ENCODE measurements around the gene SMG5.
"Not testable (repeated sequence)": the region's sequence is repeated elsewhere in the genome, so short reads cannot be mapped to it uniquely, and the experiment has no call there.

The SMG5 gene

GRCh38 chr1:156242738-156243137 is 39.9 kb downstream of the SMG5 start:
- DNase-seq (ENCODE audit: low spot score) = no peak

- no peak for DNase-seq (ENCODE audit: low spot score)
Observed at GRCh38 chr1:156241926-156242325, 40.7 kb downstream of the SMG5 start, which contains the start of gene BGLAP. Gene BGLAP (plus strand): TSS chr1:156242184. CDS start chr1:156242232, 48 bp downstream.

GRCh38 chr1:156241311-156241811 is 41.3 kb downstream of the SMG5 start:
- DNase-seq (ENCODE audit: low spot score) = no peak

GRCh38 chr1:156238248-156238647 is 44.4 kb downstream of the SMG5 start:
- no peak for DNase-seq (ENCODE audit: low spot score)

- DNase-seq (ENCODE audit: low spot score) = no peak
Observed at GRCh38 chr1:156236164-156236563, 46.5 kb downstream of the SMG5 start.

- DNase-seq (ENCODE audit: low spot score) = peak; percentile 84
Observed at GRCh38 chr1:156233426-156234127, 49.0 kb downstream of the SMG5 start.

- DNase-seq (ENCODE audit: low spot score) = no peak
Observed at GRCh38 chr1:156232201-156232894, 50.3 kb downstream of the SMG5 start.

GRCh38 chr1:156230473-156230837 is 52.2 kb downstream of the SMG5 start:
- no peak for DNase-seq (ENCODE audit: low spot score)

GRCh38 chr1:156229809-156230472 is 52.7 kb downstream of the SMG5 start:
- no peak for DNase-seq (ENCODE audit: low spot score)

GRCh38 chr1:156228501-156228900 is 54.1 kb downstream of the SMG5 start:
- no peak for DNase-seq (ENCODE audit: low spot score)

- no peak for DNase-seq (ENCODE audit: low spot score)
Observed at GRCh38 chr1:156226782-156227181, 55.8 kb downstream of the SMG5 start.

GRCh38 chr1:156226116-156226538 is 56.5 kb downstream of the SMG5 start:
- DNase-seq (ENCODE audit: low spot score) = no peak

- DNase-seq (ENCODE audit: low spot score) = no peak
Observed at GRCh38 chr1:156225677-156226014, 57.0 kb downstream of the SMG5 start.

- DNase-seq (ENCODE audit: low spot score) = no peak
Observed at GRCh38 chr1:156221986-156222692, 60.5 kb downstream of the SMG5 start.

- no peak for DNase-seq (ENCODE audit: low spot score)
Observed at GRCh38 chr1:156220226-156220625, 62.4 kb downstream of the SMG5 start.

- DNase-seq (ENCODE audit: low spot score) = no peak
Observed at GRCh38 chr1:156217871-156218270, 64.8 kb downstream of the SMG5 start.

- DNase-seq (ENCODE audit: low spot score) = not testable (repeated sequence)
Observed at GRCh38 chr1:156216361-156217086, 66.1 kb downstream of the SMG5 start.

GRCh38 chr1:156214024-156214748 is 68.4 kb downstream of the SMG5 start:
- DNase-seq (ENCODE audit: low spot score) = peak; percentile 28

- DNase-seq (ENCODE audit: low spot score) = no peak
Observed at GRCh38 chr1:156213644-156213966, 69.0 kb downstream of the SMG5 start.

- DNase-seq (ENCODE audit: low spot score) = peak; percentile 100
Observed at GRCh38 chr1:156212833-156213643, 69.6 kb downstream of the SMG5 start, which contains the start of gene PMF1. Gene PMF1 (plus strand): TSS chr1:156213007. CDS start chr1:156213016, 9 bp downstream.
